GM23338 (cell line): Measurements from ENCODE around the gene PGF. TPM values are rescaled to one million over a fixed set of nuclear protein-coding genes. Genes with fewer than 3 reads are reported as not detected.

ENCODE experiments used
- ATAC-seq: fragments of 200-7000 bp; cut with Tn5 transposase; 3 replicates; pipeline ENCODE4 v1.9.1; 2020
- DNase-seq: peaks from one replicate; pipeline ENCODE4 v3.0.0-alpha.2; 2015; ENCODE audit warnings: low spot score
- H2AFZ ChIP-seq: fragments of 200-600 bp; sonication (generic); 2 replicates; pipeline ENCODE4 v1.8.0; 2016; ENCODE audit warnings: antibody characterized with exemption, mild to moderate bottlenecking, moderate library complexity
- H3F3A ChIP-seq: fragments of 200-600 bp; sonication (generic); replicated peaks from 2 replicates; pipeline ENCODE4 v1.8.0; 2017; ENCODE audit warnings: antibody characterized with exemption, mixed run types, low read depth
- H3K27ac ChIP-seq: fragments of 200-600 bp; sonication (generic); 2 replicates; pipeline ENCODE4 v1.6.1; 2016; ENCODE audit warnings: low read depth
- H3K27me3 ChIP-seq: fragments of 200-600 bp; sonication (generic); 2 replicates; pipeline ENCODE4 v1.8.0; 2016; ENCODE audit warnings: mild to moderate bottlenecking, mixed run types, moderate library complexity; ENCODE audit not compliant: insufficient read depth
- H3K36me3 ChIP-seq: fragments of 200-600 bp; sonication (generic); 2 replicates; pipeline ENCODE4 v1.8.0; 2016; ENCODE audit warnings: mild to moderate bottlenecking; ENCODE audit not compliant: insufficient read depth
- H3K4me1 ChIP-seq: fragments of 200-600 bp; sonication (generic); 2 replicates; pipeline ENCODE4 v1.8.0; 2016; ENCODE audit warnings: mild to moderate bottlenecking, moderate library complexity; ENCODE audit not compliant: insufficient read depth
- H3K4me2 ChIP-seq: fragments of 200-600 bp; sonication (generic); 2 replicates; pipeline ENCODE4 v1.7.1; 2017; ENCODE audit warnings: mixed run types
- H3K4me3 ChIP-seq: fragments of 200-600 bp; sonication (generic); 2 replicates; pipeline ENCODE4 v1.6.1; 2016; ENCODE audit warnings: mixed run types
- H3K79me2 ChIP-seq: fragments of 200-600 bp; sonication (generic); replicated peaks from 2 replicates; pipeline ENCODE4 v1.8.0; 2017; ENCODE audit warnings: mild to moderate bottlenecking; ENCODE audit not compliant: insufficient read depth
- H3K9me2 ChIP-seq: fragments of 200-600 bp; sonication (generic); 2 replicates; pipeline ENCODE4 v1.8.0; 2017; ENCODE audit not compliant: insufficient read depth
- H4K20me1 ChIP-seq: fragments of 200-600 bp; sonication (generic); replicated peaks from 2 replicates; pipeline ENCODE4 v1.8.0; 2017; ENCODE audit warnings: mild to moderate bottlenecking; ENCODE audit not compliant: insufficient read depth
- H3K27ac Mint-ChIP-seq: 2 replicates; pipeline ENCODE4 v1.8.0; 2020; ENCODE audit warnings: inconsistent platforms, mild to moderate bottlenecking, moderate library complexity, mixed read lengths
- H3K27me3 Mint-ChIP-seq: 3 replicates; pipeline ENCODE4 v1.8.0; 2022; ENCODE audit warnings: low read depth, mild to moderate bottlenecking, moderate library complexity, mixed read lengths, inconsistent platforms; ENCODE audit not compliant: insufficient read depth, poor library complexity
- H3K36me3 Mint-ChIP-seq: 3 replicates; pipeline ENCODE4 v1.8.0; 2021; ENCODE audit warnings: low read depth, mild to moderate bottlenecking, inconsistent platforms, moderate library complexity, mixed read lengths
- H3K4me1 Mint-ChIP-seq: 3 replicates; pipeline ENCODE4 v1.8.0; 2020; ENCODE audit warnings: mild to moderate bottlenecking, inconsistent platforms, mixed read lengths
- H3K4me3 Mint-ChIP-seq: 3 replicates; pipeline ENCODE4 v1.8.0; 2021; ENCODE audit warnings: moderate library complexity, mild to moderate bottlenecking, inconsistent platforms, mixed read lengths
- H3K9me3 Mint-ChIP-seq: 3 replicates; pipeline ENCODE4 v1.8.0; 2020; ENCODE audit warnings: moderate library complexity, mild to moderate bottlenecking, inconsistent platforms, mixed read lengths
- CREB1 ChIP-seq: fragments of 250-450 bp; sonication (Bioruptor Pico); IDR thresholded peaks from 2 replicates; pipeline ENCODE4 v1.5.0; 2020; ENCODE audit warnings: low read depth, mild to moderate bottlenecking, moderate library complexity
- EZH2 ChIP-seq: fragments of 200-600 bp; sonication (generic); IDR thresholded peaks from one replicate; pipeline ENCODE4 v1.8.0; 2017; ENCODE audit warnings: antibody characterized with exemption, mild to moderate bottlenecking, low read depth; ENCODE audit not compliant: unreplicated experiment
- EZH2phosphoT487 ChIP-seq: fragments of 200-600 bp; sonication (generic); IDR thresholded peaks from one replicate; pipeline ENCODE4 v1.8.1; 2018; ENCODE audit warnings: antibody characterized with exemption; ENCODE audit not compliant: unreplicated experiment
- JUNB ChIP-seq: IDR thresholded peaks from one replicate; pipeline ENCODE4 v1.6.1; 2016; ENCODE audit warnings: antibody characterized with exemption; ENCODE audit not compliant: unreplicated experiment
- NANOG ChIP-seq: IDR thresholded peaks from 2 replicates; pipeline ENCODE4 v1.6.1; 2016; ENCODE audit warnings: antibody characterized with exemption, borderline replicate concordance
- POLR2AphosphoS5 ChIP-seq: IDR thresholded peaks from 2 replicates; pipeline ENCODE4 v1.6.1; 2016; ENCODE audit warnings: antibody characterized with exemption, low read depth
- STAT1 ChIP-seq: IDR thresholded peaks from one replicate; pipeline ENCODE4 v1.6.1; 2016; ENCODE audit warnings: antibody characterized with exemption; ENCODE audit not compliant: unreplicated experiment
- ZNF114 ChIP-seq: fragments of 250-450 bp; sonication (Bioruptor Pico); IDR thresholded peaks from 2 replicates; pipeline ENCODE4 v1.5.0; 2020; ENCODE audit warnings: mild to moderate bottlenecking, moderate library complexity
- ZNF331 ChIP-seq: fragments of 250-450 bp; sonication (Bioruptor Pico); IDR thresholded peaks from 2 replicates; pipeline ENCODE4 v1.5.0; 2020; ENCODE audit warnings: low read depth, mild to moderate bottlenecking, moderate library complexity
- polyA plus RNA-seq: library from polyadenylated mRNA; unstranded; fragments of >200 nt; fragmentation: Nextera tagmentation; extraction: Ambion mirVana; gene quantifications from 2 replicates; pipeline ENCODE4 v1.2.1, GENCODE V29; 2016
- total RNA-seq: library from RNA; depleted of rRNA; stranded (reverse); fragments of >200 nt; shearing (Covaris generic); gene quantifications from 2 replicates; pipeline ENCODE4 v1.2.3, GENCODE V29; 2014
- TF ChIP-seq, protein P1 (sequence below): fragments of 250-450 bp; sonication (Bioruptor Pico); IDR thresholded peaks from 2 replicates; pipeline ENCODE4 v1.5.0; 2020; ENCODE audit warnings: mild to moderate bottlenecking, moderate library complexity
- TF ChIP-seq, protein P2 (sequence below), 2 experiments: fragments of 200-600 bp in 1 of 2; sonication (generic) in 1 of 2; conservative IDR thresholded peaks; 2 replicates each; pipeline versions ENCODE4 v1.5.1 to v1.6.1; 2016 to 2017; ENCODE audit warnings: antibody characterized with exemption in 2 of 2, low read depth in 2 of 2, mild to moderate bottlenecking in 2 of 2, moderate library complexity in 1 of 2
- TF ChIP-seq, protein P3 (sequence below): IDR thresholded peaks from 2 replicates; pipeline ENCODE4 v1.6.1; 2016; ENCODE audit warnings: antibody characterized with exemption
- TF ChIP-seq, protein P4 (sequence below): IDR thresholded peaks from one replicate; pipeline ENCODE4 v1.6.1; 2018; ENCODE audit warnings: antibody characterized with exemption; ENCODE audit not compliant: unreplicated experiment

Gene PGF
- total and polyA plus RNA-seq, 2 experiments from 2014 or later: 2.9 to 6.3 TPM

DNA sequence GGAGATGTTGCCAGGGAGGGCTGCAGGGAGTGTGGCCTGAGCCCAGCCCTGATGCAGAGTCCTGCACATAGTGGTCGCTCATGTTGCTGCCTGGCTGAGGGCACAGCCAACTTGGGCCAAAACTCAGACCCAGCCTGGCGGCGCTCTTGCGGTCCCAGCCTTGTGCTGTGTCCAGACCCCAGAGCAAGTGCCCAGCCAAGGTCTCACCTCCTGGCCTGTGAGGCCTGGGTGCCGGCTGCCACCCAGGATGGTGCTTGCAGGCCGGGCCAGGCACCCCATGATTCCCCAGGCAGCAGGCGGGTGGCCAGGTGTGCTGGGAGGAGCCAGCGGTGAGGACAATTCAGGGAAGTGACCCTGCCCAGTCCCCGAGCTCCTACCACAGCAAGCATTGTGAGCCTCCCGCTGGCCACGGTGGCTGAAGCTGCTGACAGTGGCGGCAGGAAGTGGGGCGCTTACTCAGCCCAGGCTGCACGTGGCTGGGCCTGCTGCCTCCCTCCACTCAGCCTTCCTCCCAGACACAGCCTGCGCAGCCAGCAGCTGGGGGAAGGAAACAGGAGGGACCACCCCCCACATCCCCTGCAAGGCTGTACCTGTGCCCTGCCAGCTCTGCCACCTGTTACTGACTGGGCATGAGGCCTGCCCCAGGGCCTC is 17.7 kb upstream of the PGF start:
- no peaks in the 10 kb centered on the region for H3K36me3 Mint-ChIP-seq
- Histone ChIP-seq H3K9me2 (no peaks in the 10 kb centered on the region), H4K20me1 (no peaks in the 10 kb centered on the region), H3K27ac (no peak overlapping the region), H3K27me3 (no peaks in the 10 kb centered on the region), H3F3A (no peaks in the 10 kb centered on the region), H2AFZ (peak overlapping the region; percentile 66), H3K4me1 (peaks cover 11% of the 10 kb centered on the region; the same call in 1 of the 2 replicates), H3K4me3 (no peak overlapping the region), H3K4me2 (no peak overlapping the region), H3K36me3 (no peaks in the 10 kb centered on the region), H3K79me2 (no peaks in the 10 kb centered on the region)
- ATAC-seq (peak; percentile 30), DNase-seq (no peak)
- TF ChIP-seq, protein P1, sequence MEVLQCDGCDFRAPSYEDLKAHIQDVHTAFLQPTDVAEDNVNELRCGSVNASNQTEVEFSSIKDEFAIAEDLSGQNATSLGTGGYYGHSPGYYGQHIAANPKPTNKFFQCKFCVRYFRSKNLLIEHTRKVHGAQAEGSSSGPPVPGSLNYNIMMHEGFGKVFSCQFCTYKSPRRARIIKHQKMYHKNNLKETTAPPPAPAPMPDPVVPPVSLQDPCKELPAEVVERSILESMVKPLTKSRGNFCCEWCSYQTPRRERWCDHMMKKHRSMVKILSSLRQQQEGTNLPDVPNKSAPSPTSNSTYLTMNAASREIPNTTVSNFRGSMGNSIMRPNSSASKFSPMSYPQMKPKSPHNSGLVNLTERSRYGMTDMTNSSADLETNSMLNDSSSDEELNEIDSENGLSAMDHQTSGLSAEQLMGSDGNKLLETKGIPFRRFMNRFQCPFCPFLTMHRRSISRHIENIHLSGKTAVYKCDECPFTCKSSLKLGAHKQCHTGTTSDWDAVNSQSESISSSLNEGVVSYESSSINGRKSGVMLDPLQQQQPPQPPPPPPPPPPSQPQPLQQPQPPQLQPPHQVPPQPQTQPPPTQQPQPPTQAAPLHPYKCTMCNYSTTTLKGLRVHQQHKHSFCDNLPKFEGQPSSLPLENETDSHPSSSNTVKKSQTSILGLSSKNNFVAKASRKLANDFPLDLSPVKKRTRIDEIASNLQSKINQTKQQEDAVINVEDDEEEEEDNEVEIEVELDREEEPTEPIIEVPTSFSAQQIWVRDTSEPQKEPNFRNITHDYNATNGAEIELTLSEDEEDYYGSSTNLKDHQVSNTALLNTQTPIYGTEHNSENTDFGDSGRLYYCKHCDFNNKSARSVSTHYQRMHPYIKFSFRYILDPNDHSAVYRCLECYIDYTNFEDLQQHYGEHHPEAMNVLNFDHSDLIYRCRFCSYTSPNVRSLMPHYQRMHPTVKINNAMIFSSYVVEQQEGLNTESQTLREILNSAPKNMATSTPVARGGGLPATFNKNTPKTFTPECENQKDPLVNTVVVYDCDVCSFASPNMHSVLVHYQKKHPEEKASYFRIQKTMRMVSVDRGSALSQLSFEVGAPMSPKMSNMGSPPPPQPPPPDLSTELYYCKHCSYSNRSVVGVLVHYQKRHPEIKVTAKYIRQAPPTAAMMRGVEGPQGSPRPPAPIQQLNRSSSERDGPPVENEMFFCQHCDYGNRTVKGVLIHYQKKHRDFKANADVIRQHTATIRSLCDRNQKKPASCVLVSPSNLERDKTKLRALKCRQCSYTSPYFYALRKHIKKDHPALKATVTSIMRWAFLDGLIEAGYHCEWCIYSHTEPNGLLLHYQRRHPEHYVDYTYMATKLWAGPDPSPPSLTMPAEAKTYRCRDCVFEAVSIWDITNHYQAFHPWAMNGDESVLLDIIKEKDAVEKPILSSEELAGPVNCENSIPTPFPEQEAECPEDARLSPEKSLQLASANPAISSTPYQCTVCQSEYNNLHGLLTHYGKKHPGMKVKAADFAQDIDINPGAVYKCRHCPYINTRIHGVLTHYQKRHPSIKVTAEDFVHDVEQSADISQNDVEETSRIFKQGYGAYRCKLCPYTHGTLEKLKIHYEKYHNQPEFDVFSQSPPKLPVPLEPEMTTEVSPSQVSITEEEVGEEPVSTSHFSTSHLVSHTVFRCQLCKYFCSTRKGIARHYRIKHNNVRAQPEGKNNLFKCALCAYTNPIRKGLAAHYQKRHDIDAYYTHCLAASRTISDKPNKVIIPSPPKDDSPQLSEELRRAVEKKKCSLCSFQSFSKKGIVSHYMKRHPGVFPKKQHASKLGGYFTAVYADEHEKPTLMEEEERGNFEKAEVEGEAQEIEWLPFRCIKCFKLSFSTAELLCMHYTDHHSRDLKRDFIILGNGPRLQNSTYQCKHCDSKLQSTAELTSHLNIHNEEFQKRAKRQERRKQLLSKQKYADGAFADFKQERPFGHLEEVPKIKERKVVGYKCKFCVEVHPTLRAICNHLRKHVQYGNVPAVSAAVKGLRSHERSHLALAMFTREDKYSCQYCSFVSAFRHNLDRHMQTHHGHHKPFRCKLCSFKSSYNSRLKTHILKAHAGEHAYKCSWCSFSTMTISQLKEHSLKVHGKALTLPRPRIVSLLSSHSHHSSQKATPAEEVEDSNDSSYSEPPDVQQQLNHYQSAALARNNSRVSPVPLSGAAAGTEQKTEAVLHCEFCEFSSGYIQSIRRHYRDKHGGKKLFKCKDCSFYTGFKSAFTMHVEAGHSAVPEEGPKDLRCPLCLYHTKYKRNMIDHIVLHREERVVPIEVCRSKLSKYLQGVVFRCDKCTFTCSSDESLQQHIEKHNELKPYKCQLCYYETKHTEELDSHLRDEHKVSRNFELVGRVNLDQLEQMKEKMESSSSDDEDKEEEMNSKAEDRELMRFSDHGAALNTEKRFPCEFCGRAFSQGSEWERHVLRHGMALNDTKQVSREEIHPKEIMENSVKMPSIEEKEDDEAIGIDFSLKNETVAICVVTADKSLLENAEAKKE (CRISPR knock-in tag): no peak
- TF ChIP-seq EZH2 (no peak), JUNB (no peak), POLR2AphosphoS5 (no peak), ZNF331 (no peak), STAT1 (no peak), ZNF114 (CRISPR knock-in tag) (no peak), NANOG (no peak), EZH2phosphoT487 (no peak), CREB1 (CRISPR knock-in tag) (no peak)
- TF ChIP-seq, protein P2, sequence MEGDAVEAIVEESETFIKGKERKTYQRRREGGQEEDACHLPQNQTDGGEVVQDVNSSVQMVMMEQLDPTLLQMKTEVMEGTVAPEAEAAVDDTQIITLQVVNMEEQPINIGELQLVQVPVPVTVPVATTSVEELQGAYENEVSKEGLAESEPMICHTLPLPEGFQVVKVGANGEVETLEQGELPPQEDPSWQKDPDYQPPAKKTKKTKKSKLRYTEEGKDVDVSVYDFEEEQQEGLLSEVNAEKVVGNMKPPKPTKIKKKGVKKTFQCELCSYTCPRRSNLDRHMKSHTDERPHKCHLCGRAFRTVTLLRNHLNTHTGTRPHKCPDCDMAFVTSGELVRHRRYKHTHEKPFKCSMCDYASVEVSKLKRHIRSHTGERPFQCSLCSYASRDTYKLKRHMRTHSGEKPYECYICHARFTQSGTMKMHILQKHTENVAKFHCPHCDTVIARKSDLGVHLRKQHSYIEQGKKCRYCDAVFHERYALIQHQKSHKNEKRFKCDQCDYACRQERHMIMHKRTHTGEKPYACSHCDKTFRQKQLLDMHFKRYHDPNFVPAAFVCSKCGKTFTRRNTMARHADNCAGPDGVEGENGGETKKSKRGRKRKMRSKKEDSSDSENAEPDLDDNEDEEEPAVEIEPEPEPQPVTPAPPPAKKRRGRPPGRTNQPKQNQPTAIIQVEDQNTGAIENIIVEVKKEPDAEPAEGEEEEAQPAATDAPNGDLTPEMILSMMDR (conservative IDR thresholded peaks at IDR 0.05; ENCODE audit: low read depth in 2 of 2): no peak
- TF ChIP-seq, protein P3, sequence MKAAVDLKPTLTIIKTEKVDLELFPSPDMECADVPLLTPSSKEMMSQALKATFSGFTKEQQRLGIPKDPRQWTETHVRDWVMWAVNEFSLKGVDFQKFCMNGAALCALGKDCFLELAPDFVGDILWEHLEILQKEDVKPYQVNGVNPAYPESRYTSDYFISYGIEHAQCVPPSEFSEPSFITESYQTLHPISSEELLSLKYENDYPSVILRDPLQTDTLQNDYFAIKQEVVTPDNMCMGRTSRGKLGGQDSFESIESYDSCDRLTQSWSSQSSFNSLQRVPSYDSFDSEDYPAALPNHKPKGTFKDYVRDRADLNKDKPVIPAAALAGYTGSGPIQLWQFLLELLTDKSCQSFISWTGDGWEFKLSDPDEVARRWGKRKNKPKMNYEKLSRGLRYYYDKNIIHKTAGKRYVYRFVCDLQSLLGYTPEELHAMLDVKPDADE: no peak
- TF ChIP-seq, protein P4, sequence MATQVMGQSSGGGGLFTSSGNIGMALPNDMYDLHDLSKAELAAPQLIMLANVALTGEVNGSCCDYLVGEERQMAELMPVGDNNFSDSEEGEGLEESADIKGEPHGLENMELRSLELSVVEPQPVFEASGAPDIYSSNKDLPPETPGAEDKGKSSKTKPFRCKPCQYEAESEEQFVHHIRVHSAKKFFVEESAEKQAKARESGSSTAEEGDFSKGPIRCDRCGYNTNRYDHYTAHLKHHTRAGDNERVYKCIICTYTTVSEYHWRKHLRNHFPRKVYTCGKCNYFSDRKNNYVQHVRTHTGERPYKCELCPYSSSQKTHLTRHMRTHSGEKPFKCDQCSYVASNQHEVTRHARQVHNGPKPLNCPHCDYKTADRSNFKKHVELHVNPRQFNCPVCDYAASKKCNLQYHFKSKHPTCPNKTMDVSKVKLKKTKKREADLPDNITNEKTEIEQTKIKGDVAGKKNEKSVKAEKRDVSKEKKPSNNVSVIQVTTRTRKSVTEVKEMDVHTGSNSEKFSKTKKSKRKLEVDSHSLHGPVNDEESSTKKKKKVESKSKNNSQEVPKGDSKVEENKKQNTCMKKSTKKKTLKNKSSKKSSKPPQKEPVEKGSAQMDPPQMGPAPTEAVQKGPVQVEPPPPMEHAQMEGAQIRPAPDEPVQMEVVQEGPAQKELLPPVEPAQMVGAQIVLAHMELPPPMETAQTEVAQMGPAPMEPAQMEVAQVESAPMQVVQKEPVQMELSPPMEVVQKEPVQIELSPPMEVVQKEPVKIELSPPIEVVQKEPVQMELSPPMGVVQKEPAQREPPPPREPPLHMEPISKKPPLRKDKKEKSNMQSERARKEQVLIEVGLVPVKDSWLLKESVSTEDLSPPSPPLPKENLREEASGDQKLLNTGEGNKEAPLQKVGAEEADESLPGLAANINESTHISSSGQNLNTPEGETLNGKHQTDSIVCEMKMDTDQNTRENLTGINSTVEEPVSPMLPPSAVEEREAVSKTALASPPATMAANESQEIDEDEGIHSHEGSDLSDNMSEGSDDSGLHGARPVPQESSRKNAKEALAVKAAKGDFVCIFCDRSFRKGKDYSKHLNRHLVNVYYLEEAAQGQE: no peak
- H3K27me3 Mint-ChIP-seq: peaks cover 5% of the 10 kb centered on the region
- H3K27ac Mint-ChIP-seq: no peak overlapping the region
- H3K9me3 Mint-ChIP-seq: no peaks in the 10 kb centered on the region
- H3K4me1 Mint-ChIP-seq: peaks cover 15% of the 10 kb centered on the region
- H3K4me3 Mint-ChIP-seq: no peak overlapping the region
